Measurements from ENCODE around the gene NSMF.
A peak's percentile ranks its signal among the peaks of the same experiment; 100 is the strongest.

NSMF gene

DNA sequence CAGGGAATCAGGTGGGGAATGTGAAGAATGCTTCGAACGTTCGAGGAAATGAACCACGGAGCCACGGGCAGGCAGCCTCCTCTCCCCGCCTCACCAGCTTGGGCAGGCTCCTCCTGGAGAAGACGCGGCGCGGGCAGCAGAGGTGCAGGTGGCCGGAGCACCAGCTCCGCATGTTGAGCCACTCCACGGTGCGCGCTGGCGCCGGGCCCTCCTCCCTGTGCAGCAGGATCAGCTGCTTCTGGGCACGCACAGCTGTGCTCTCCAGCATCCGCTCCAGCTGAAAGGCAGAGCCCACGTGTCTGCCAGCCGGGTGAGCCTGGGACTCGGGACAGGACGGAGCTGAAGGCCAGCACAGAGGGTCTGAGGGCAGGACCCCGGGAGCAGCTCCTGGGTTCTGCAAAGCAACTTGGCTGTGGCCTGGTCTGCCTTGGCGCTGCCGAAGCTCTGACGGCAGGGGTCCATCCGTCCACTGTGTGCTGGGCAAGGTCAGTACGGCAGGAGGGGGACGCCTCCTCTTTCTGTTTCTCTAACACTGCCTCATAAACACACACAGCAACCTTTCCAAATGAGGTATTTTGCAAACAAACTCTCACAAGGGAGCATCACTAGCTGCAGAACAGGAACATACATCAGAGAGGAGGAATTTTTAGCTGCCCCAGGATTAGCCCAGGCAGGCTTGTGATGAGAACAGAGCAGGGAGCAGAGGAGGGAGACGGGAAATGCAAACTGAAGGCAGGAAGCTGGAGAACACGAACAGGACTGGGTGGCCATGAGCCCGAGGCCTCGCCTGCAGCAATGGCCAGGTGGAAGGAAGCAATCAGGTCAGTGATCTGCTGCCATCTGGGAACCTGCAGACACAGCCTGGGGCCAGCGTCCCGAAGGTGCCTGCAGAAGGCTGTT is 20.1 kb upstream of the NSMF start:
- TF ChIP-seq, protein P1, sequence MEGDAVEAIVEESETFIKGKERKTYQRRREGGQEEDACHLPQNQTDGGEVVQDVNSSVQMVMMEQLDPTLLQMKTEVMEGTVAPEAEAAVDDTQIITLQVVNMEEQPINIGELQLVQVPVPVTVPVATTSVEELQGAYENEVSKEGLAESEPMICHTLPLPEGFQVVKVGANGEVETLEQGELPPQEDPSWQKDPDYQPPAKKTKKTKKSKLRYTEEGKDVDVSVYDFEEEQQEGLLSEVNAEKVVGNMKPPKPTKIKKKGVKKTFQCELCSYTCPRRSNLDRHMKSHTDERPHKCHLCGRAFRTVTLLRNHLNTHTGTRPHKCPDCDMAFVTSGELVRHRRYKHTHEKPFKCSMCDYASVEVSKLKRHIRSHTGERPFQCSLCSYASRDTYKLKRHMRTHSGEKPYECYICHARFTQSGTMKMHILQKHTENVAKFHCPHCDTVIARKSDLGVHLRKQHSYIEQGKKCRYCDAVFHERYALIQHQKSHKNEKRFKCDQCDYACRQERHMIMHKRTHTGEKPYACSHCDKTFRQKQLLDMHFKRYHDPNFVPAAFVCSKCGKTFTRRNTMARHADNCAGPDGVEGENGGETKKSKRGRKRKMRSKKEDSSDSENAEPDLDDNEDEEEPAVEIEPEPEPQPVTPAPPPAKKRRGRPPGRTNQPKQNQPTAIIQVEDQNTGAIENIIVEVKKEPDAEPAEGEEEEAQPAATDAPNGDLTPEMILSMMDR (conservative IDR thresholded peaks at IDR 0.05): no peak
- H3K27ac ChIP-seq: peak overlapping the region; percentile 93

DNA sequence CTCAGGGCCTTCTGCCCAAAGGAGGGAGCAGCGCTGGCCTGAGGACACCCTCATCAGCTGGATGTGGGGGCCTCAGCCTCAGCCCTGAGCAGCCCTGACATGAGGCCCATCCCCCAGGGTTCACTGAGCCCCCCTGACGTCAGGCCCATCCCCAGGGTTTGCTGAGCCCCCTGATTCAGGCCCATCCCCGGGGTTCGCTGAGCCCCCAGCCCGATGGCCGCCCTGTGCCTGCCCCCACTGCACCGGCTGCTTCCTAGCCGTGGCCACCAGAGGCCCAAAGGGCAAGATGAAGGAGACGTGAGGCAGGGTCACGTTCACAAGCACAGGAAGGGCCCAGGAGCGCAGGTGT is 19.5 kb upstream of the NSMF start:
- TF ChIP-seq, protein P1 (conservative IDR thresholded peaks at IDR 0.05): no peak
- peak overlapping the region; percentile 93 for H3K27ac ChIP-seq

DNA sequence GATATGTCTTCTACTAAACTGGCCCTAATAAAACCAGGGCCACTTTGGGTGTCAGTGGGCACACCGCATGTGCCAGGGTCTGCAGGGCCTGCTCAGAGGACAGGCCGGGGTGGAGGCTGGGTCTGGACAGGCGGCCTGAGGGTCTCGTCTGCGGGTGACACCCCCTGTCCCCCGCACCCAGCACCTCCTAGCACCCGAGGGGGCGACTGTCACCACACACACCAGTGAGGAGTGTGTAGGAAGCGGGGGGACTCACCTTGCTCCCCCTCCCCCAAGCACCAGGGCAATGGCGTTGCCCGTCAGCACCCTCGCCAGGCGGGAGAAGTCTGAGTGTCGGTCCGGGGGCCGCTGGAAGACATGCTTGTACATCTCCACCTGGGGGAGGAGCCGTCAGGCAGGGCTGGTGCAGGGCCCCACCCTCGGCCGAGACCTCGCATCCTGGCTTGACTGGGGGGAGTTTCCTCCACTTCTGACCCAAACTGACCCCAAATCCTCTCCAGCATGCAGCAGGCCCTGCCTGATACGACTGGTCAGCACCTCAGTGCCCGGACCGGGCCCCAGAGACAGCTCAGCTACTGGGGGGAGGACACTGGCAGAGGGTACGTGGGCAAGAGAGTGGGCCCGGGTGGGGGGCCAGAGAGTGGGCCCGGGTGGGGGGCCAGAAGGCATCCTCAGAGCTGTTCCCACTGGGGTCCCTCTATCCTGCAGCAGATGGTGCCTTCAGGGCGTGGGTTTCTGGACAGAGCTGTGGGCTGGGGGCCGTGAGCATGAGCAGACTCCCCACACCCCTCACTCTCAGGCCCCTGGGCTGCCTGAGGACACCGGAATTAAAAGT is 18.9 kb upstream of the NSMF start:
- peak overlapping the region; percentile 93 for H3K27ac ChIP-seq
- TF ChIP-seq, protein P1 (conservative IDR thresholded peaks at IDR 0.05): no peak

DNA sequence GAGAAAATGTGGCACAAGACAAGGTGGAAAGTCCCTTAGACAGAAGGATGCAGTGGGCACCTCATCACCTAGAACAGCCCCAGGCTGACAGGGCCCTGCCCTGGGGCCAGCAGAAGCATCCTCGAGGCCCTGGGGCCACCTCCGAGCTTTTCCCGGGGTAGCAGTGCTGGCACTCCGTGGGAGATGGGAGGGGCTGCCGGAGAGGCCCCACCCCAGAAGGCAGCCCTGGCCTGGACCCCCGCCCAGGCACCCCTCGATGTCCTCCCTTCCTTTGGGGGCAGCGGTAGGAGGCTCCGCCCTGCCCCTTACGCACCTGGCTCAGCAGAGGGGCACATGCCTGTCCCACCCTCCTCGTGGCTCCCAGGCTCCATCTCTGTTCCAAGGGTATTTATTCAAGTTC is 17.7 kb upstream of the NSMF start:
- TF ChIP-seq, protein P1 (conservative IDR thresholded peaks at IDR 0.05): no peak
- H3K27ac ChIP-seq: no peak overlapping the region

DNA sequence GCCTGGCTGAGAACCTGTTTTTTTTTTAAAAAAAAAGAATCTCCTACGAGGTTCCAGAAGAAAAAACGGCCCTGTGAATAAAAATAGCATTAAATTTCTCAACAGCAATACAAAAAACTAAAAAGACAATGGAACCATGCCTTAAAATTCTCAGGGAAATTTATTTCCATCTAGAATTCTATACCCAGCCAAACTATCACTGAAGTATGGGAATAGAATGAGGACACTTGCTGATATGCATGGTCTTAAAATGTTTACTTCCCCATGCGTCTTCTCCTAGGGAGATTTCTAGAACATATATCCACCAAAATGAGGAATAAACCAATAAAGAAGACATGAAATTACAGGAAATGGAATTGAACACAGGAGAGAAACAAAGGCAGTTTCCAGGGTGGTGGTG is 16.5 kb upstream of the NSMF start:
- H3K27ac ChIP-seq: no peak overlapping the region
- TF ChIP-seq, protein P1 (conservative IDR thresholded peaks at IDR 0.05): no peak

DNA sequence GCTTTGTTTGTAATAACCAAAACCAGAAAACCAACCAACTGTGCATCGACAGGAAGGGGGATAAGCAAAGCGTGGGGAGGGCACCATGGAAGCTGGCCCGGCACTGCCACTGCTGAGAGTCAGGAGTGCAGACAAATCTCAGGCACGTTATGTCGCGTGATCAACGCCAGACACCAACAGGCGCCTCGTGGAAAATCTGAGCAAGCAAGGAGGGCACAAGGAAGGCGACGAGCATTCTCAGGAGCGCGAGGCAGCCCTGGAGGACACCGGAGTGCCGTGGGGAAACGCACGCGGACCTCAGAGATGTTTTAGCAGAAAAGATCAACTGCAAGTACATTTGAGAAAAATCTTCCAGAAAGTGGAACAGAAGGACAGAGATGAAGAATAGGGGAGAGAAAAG is 15.1 kb upstream of the NSMF start:
- no peak overlapping the region for H3K27ac ChIP-seq
- TF ChIP-seq, protein P1 (conservative IDR thresholded peaks at IDR 0.05): no peak

DNA sequence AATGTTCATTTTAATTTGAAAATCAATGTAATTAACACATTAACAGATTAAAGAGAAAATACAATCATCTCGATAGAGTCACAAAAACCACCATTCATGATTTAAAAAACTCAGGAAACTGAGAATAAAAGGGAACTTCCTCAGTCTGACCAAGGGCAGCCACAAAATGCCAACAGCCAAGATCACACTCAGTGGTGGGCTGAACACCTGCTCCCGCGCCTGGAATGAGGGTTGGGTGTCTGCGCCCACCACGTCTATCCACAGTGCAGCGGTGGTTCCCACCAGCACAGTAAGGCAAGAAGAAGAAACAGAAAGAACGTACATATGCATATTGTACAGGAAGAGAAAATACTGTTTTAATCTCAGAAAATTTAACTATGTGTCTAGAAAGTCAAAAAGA is 11.7 kb upstream of the NSMF start:
- no peak overlapping the region for H3K27ac ChIP-seq
- TF ChIP-seq, protein P1 (conservative IDR thresholded peaks at IDR 0.05): no peak

Data from VCaP (cell line).